K562 (cell line): ENCODE data around the gene DLGAP5. TPM values are rescaled to one million over a fixed set of nuclear protein-coding genes. Genes with fewer than 3 reads are reported as not detected.

Source experiments
- BRD9 ChIP-seq: fragments of 450-650 bp; IDR thresholded peaks from 2 replicates; pipeline ENCODE4 v1.6.1; 2018; ENCODE audit warnings: low read depth; ENCODE audit not compliant: partially characterized antibody
- DMBX1 ChIP-seq: fragments of 250-450 bp; sonication (Bioruptor Pico); IDR thresholded peaks from 2 replicates; pipeline ENCODE4 v1.8.0; 2022; ENCODE audit warnings: inconsistent platforms, mild to moderate bottlenecking, moderate library complexity, borderline replicate concordance
- ETV1 ChIP-seq: fragments of 450-650 bp; conservative IDR thresholded peaks from 2 replicates; pipeline ENCODE4 v1.6.1; 2016; ENCODE audit warnings: missing genetic modification characterization, control low read depth, low read depth, missing compliant biosample characterization
- GTF2E2 ChIP-seq: fragments of 200-800 bp; sonication (Bioruptor generic); IDR thresholded peaks from 2 replicates; pipeline ENCODE4 v1.6.1; 2016; ENCODE audit warnings: missing genetic modification characterization, missing compliant biosample characterization
- HDAC1 ChIP-seq, 2 experiments: fragments of 450-650 bp; IDR thresholded peaks; 2 replicates each; pipeline ENCODE4 v1.6.1; 2016 to 2017; ENCODE audit warnings: inconsistent platforms in 1 of 2, mild to moderate bottlenecking in 1 of 2, moderate library complexity in 1 of 2
- KLF16 ChIP-seq: IDR thresholded peaks from 2 replicates; pipeline ENCODE4 v1.6.1; 2016; ENCODE audit warnings: antibody characterized with exemption
- MED1 ChIP-seq: sonication (generic); formaldehyde crosslinking; IDR thresholded peaks from 2 replicates; pipeline ENCODE4 v1.8.1; 2023; ENCODE audit warnings: missing genetic modification reagents, borderline replicate concordance
- PHTF2 ChIP-seq: fragments of 250-450 bp; sonication (Bioruptor Pico); IDR thresholded peaks from 2 replicates; pipeline ENCODE4 v1.5.0; 2021; ENCODE audit warnings: mild to moderate bottlenecking
- RBFOX2 ChIP-seq: fragments of 200-400 bp; formaldehyde crosslinking; IDR thresholded peaks from 2 replicates; pipeline ENCODE4 v1.6.1; 2017; ENCODE audit warnings: low read depth, mild to moderate bottlenecking, low read length, moderate library complexity
- RBM25 ChIP-seq: fragments of 200-400 bp; formaldehyde crosslinking; IDR thresholded peaks from 2 replicates; pipeline ENCODE4 v1.6.1; 2018; ENCODE audit warnings: low read length, low read depth, moderate library complexity; ENCODE audit not compliant: severe bottlenecking
- SIRT6 ChIP-seq: IDR thresholded peaks from one replicate; pipeline ENCODE4 v1.6.1; 2012; ENCODE audit warnings: low read depth, mild to moderate bottlenecking, control low read depth, inconsistent platforms, low read length, moderate library complexity
- SMARCA5 ChIP-seq: fragments of 450-650 bp; IDR thresholded peaks from 2 replicates; pipeline ENCODE4 v1.6.1; 2016
- SRSF9 ChIP-seq: fragments of 200-400 bp; formaldehyde crosslinking; IDR thresholded peaks from 2 replicates; pipeline ENCODE4 v1.6.1; 2017; ENCODE audit warnings: low read depth, low read length, borderline replicate concordance
- TEAD4 ChIP-seq, 2 experiments: sonication (generic) in 1 of 2; formaldehyde crosslinking in 1 of 2; IDR thresholded peaks; 2 replicates each; pipeline versions ENCODE4 v1.6.1 to v1.8.0; 2012 to 2022; ENCODE audit warnings: borderline replicate concordance in 1 of 2, inconsistent platforms in 1 of 2, low read length in 1 of 2, mild to moderate bottlenecking in 1 of 2, missing genetic modification reagents in 1 of 2
- ZNF253 ChIP-seq: fragments of 250-450 bp; sonication (Bioruptor Pico); conservative IDR thresholded peaks from 2 replicates; pipeline ENCODE4 v1.6.1; 2021; ENCODE audit warnings: mild to moderate bottlenecking
- ZNF589 ChIP-seq: fragments of 200-800 bp; sonication (Bioruptor generic); IDR thresholded peaks from 2 replicates; pipeline ENCODE4 v1.6.1; 2016; ENCODE audit warnings: low read depth, missing genetic modification characterization, missing compliant biosample characterization
- ZNF79 ChIP-seq: fragments of 250-450 bp; sonication (Bioruptor Pico); IDR thresholded peaks from 2 replicates; pipeline ENCODE4 v1.4.0; 2020; ENCODE audit warnings: low read depth, mild to moderate bottlenecking, moderate library complexity
- ZSCAN32 ChIP-seq: fragments of 450-650 bp; formaldehyde crosslinking; IDR thresholded peaks from 2 replicates; pipeline ENCODE4 v1.4.0; 2020; ENCODE audit warnings: mild to moderate bottlenecking, moderate library complexity
- polyA plus RNA-seq, 8 experiments: library from polyadenylated mRNA; depleted of rRNA in 4 of 8; stranded (reverse) in 5 of 8; unstranded in 3 of 8; fragments of >200 nt; fragmentation: Nextera tagmentation in 2 of 8; fragmentation: Illumina TruSeq in 1 of 8; extraction: Ambion mirVana in 2 of 8; extraction: Trizol in 1 of 8; gene quantifications; 2 replicates each; pipeline versions ENCODE4 v1.2.1 to v1.2.3, GENCODE V29; 2011 to 2014; ENCODE audit warnings: inconsistent platforms in 1 of 8, missing spikeins in 1 of 8
- total RNA-seq, 7 experiments: library from RNA; depleted of rRNA in 6 of 7; stranded (reverse); fragments of >200 nt in 6 of 7; fragmentation: Illumina TruSeq in 2 of 7; extraction: Trizol in 2 of 7; gene quantifications; 2 replicates each; pipeline versions ENCODE4 v1.2.1 to v1.2.3, GENCODE V29; 2011 to 2021; ENCODE audit warnings: low replicate concordance in 1 of 7
- TF ChIP-seq, protein P1 (sequence below): fragments of 450-650 bp; IDR thresholded peaks from 2 replicates; pipeline ENCODE4 v1.6.1; 2017; ENCODE audit warnings: antibody characterized with exemption
- TF ChIP-seq, protein P2 (sequence below): fragments of 250-450 bp; sonication (Bioruptor Pico); IDR thresholded peaks from 2 replicates; pipeline ENCODE4 v1.8.0; 2022; ENCODE audit warnings: moderate library complexity, mild to moderate bottlenecking, inconsistent platforms
- TF ChIP-seq, protein P3 (sequence below): sonication (generic); formaldehyde crosslinking; IDR thresholded peaks from 2 replicates; pipeline ENCODE4 v1.8.0; 2022; ENCODE audit warnings: mild to moderate bottlenecking, missing genetic modification reagents

Gene DLGAP5
- total and polyA plus RNA-seq, 9 of the 15 experiments (the other 6 are each of a cell fraction or from before 2014, with no cell fraction given) = 39.1 to 80.0 (median 59.9) TPM

DNA sequence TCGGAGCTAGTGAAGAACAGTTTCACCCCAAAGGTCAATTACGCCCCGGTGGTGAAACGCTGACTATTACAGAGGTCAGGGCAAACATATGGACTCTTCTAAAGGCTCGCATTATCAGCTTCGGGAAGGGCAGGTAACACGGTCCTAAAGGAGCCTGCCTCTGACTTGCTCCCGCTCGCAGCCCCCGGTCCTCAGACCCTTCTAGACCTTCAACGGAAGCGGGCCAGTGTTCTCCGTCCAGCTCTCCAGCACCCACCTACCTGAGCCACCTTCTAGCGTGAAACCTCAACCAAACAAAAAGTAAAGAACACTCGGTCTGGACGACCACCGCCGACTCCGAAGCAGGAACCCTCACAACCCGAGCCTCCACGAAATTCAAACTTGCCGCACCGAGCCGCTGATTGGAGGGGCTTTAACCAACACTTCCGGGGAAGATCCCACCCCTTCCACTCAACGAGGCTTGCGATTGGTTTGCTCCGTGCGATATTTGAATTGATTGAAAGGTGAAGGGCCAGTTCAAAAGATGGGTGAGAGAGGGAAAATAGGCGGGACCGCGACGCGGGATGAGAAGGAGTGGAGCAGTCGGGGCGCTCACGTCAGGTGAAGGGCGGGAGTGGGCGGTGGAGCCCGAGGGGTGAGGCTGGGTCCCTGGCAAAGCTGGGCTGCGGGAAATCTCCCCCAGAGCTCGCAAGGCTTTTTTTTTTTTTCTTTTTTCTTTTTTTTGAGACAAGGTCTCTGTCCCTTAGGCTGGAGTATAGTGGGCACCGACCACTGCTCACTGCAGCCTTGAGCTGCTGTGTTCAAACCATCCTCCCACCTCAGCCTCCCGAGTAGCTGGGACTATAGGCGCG lies at the start of gene DLGAP5 (continued):
- TF ChIP-seq BRD9 (no peak), SIRT6 (no peak), ZNF589 (no peak), SMARCA5 (no peak), ZSCAN32 (CRISPR knock-in tag) (no peak), PHTF2 (CRISPR knock-in tag) (no peak), ETV1 (tag) (no peak; the same call in 1 of the 2 replicates), SRSF9 (no peak), RBFOX2 (peak; percentile 89), ZNF79 (CRISPR knock-in tag) (no peak), ZNF253 (no peak), DMBX1 (CRISPR knock-in tag) (0 out of 2 replicates have a peak, but pooled peaks have one; percentile 17), KLF16 (no peak), RBM25 (peak; percentile 82), MED1 (CRISPR knock-in tag) (no peak), TEAD4 (IDR thresholded peaks at IDR 0.05; ENCODE audit: low read length) (no peak), TEAD4 (CRISPR knock-in tag; IDR thresholded peaks at IDR 0.05; ENCODE audit: borderline replicate concordance) (no peak), GTF2E2 (no peak), HDAC1 (IDR thresholded peaks at IDR 0.05) (peak; percentile 61 to 98; a peak in 3 of 4 replicates)
- TF ChIP-seq, protein P1, sequence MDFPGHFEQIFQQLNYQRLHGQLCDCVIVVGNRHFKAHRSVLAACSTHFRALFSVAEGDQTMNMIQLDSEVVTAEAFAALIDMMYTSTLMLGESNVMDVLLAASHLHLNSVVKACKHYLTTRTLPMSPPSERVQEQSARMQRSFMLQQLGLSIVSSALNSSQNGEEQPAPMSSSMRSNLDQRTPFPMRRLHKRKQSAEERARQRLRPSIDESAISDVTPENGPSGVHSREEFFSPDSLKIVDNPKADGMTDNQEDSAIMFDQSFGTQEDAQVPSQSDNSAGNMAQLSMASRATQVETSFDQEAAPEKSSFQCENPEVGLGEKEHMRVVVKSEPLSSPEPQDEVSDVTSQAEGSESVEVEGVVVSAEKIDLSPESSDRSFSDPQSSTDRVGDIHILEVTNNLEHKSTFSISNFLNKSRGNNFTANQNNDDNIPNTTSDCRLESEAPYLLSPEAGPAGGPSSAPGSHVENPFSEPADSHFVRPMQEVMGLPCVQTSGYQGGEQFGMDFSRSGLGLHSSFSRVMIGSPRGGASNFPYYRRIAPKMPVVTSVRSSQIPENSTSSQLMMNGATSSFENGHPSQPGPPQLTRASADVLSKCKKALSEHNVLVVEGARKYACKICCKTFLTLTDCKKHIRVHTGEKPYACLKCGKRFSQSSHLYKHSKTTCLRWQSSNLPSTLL = no peak
- TF ChIP-seq, protein P2, sequence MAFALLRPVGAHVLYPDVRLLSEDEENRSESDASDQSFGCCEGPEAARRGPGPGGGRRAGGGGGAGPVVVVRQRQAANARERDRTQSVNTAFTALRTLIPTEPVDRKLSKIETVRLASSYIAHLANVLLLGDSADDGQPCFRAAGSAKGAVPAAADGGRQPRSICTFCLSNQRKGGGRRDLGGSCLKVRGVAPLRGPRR (CRISPR knock-in tag) = no peak
- TF ChIP-seq, protein P3, sequence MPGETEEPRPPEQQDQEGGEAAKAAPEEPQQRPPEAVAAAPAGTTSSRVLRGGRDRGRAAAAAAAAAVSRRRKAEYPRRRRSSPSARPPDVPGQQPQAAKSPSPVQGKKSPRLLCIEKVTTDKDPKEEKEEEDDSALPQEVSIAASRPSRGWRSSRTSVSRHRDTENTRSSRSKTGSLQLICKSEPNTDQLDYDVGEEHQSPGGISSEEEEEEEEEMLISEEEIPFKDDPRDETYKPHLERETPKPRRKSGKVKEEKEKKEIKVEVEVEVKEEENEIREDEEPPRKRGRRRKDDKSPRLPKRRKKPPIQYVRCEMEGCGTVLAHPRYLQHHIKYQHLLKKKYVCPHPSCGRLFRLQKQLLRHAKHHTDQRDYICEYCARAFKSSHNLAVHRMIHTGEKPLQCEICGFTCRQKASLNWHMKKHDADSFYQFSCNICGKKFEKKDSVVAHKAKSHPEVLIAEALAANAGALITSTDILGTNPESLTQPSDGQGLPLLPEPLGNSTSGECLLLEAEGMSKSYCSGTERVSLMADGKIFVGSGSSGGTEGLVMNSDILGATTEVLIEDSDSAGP (CRISPR knock-in tag) = no peak
